ENCODE data around the gene CERS6.

CERS6 gene

GRCh38 chr2:168583710-168584521, 127.8 kb downstream of the CERS6 start:
- Histone ChIP-seq H2BK12ac (ENCODE audit: low read length) (no peak overlapping the region), H2BK120ac (ENCODE audit: low read depth, low read length) (no peak overlapping the region), H3K4me3 (ENCODE audit: low read length in 2 of 2) (no peak overlapping the region), H3K18ac (ENCODE audit: low read length) (no peak overlapping the region), H4K91ac (ENCODE audit: low read depth, low read length, poor library complexity) (no peak overlapping the region), H3K9ac (ENCODE audit: low read depth, low read length, poor library complexity) (no peak overlapping the region), H3K27ac (replicated peaks; ENCODE audit: low read length) (no peak overlapping the region), H2AFZ (ENCODE audit: low read length) (no peak overlapping the region), H2AK5ac (ENCODE audit: low read depth, low read length) (no peak overlapping the region), H3K23ac (ENCODE audit: low read depth, low read length, poor library complexity) (no peak overlapping the region), H3K79me1 (ENCODE audit: low read depth, low read length) (peaks cover 3% of the 10 kb centered on the region), H3K4ac (ENCODE audit: low read length) (no peak overlapping the region), H4K8ac (ENCODE audit: low read depth, low read length) (no peak overlapping the region), H2BK15ac (ENCODE audit: low read length) (no peak overlapping the region), H3K4me1 (ENCODE audit: control insufficient read depth in 2 of 2, insufficient read depth in 1 of 2, low read depth in 1 of 2, low read length in 2 of 2) (peaks cover 0 to 7% of the 10 kb centered on the region in 2 donors), H2BK5ac (ENCODE audit: low read length) (no peak overlapping the region), H3K14ac (ENCODE audit: low read length) (no peak overlapping the region), H3K27me3 (ENCODE audit: control insufficient read depth in 3 of 3, insufficient read depth in 3 of 3, low read depth in 1 of 3, low read length in 3 of 3) (no peaks in the 10 kb centered on the region), H3K4me2 (ENCODE audit: insufficient read depth, low read length, poor library complexity, severe bottlenecking) (no peak overlapping the region), H3K9me3 (replicated peaks in 1 of 2; ENCODE audit: control insufficient read depth in 2 of 2, insufficient read depth in 1 of 2, low read depth in 1 of 2, low read length in 2 of 2) (no peaks in the 10 kb centered on the region), H3K36me3 (replicated peaks in 1 of 2; ENCODE audit: control insufficient read depth in 2 of 2, insufficient read depth in 2 of 2, low read length in 2 of 2) (peaks cover 2 to 4% of the 10 kb centered on the region in 2 donors)
- no peak for DNase-seq (ENCODE audit: low spot score)
- WGBS, 2 donors (ENCODE audit: extremely low coverage in 2 of 2, insufficient read length in 2 of 2, insufficient replicate concordance in 1 of 2) = no CpG with 5 or more reads among the region's 5 CpGs

- no peak overlapping the region for H3K9ac ChIP-seq (ENCODE audit: low read depth, low read length, poor library complexity)
- H3K36me3 ChIP-seq (replicated peaks in 1 of 2; ENCODE audit: control insufficient read depth in 2 of 2, insufficient read depth in 2 of 2, low read length in 2 of 2) = peaks cover 0 to 4% of the 10 kb centered on the region in 2 donors
- H3K4me3 ChIP-seq (ENCODE audit: low read length in 2 of 2) = no peak overlapping the region
- DNase-seq (ENCODE audit: low spot score) = no peak
- H3K4me1 ChIP-seq (ENCODE audit: control insufficient read depth in 2 of 2, insufficient read depth in 1 of 2, low read depth in 1 of 2, low read length in 2 of 2) = peaks cover 0 to 7% of the 10 kb centered on the region in 2 donors
- H3K79me1 ChIP-seq (ENCODE audit: low read depth, low read length) = peaks cover 3% of the 10 kb centered on the region
- no peak overlapping the region for H3K18ac ChIP-seq (ENCODE audit: low read length)
- H3K14ac ChIP-seq (ENCODE audit: low read length) = no peak overlapping the region
- no peak overlapping the region for H4K8ac ChIP-seq (ENCODE audit: low read depth, low read length)
- no peak overlapping the region for H4K91ac ChIP-seq (ENCODE audit: low read depth, low read length, poor library complexity)
- no peak overlapping the region for H3K27ac ChIP-seq (replicated peaks; ENCODE audit: low read length)
- H2BK5ac ChIP-seq (ENCODE audit: low read length) = no peak overlapping the region
- no peak overlapping the region for H2BK120ac ChIP-seq (ENCODE audit: low read depth, low read length)
- H3K4me2 ChIP-seq (ENCODE audit: insufficient read depth, low read length, poor library complexity, severe bottlenecking) = no peak overlapping the region
- H2BK15ac ChIP-seq (ENCODE audit: low read length) = no peak overlapping the region
- H3K23ac ChIP-seq (ENCODE audit: low read depth, low read length, poor library complexity) = no peak overlapping the region
- H3K4ac ChIP-seq (ENCODE audit: low read length) = no peak overlapping the region
- H3K27me3 ChIP-seq (ENCODE audit: control insufficient read depth in 3 of 3, insufficient read depth in 3 of 3, low read depth in 1 of 3, low read length in 3 of 3) = no peaks in the 10 kb centered on the region
- no peak overlapping the region for H2BK12ac ChIP-seq (ENCODE audit: low read length)
- no peak overlapping the region for H2AK5ac ChIP-seq (ENCODE audit: low read depth, low read length)
- no peak overlapping the region for H2AFZ ChIP-seq (ENCODE audit: low read length)
- no peaks in the 10 kb centered on the region for H3K9me3 ChIP-seq (replicated peaks in 1 of 2; ENCODE audit: control insufficient read depth in 2 of 2, insufficient read depth in 1 of 2, low read depth in 1 of 2, low read length in 2 of 2)
These were observed 128.8 kb downstream of the CERS6 start for GRCh38 chr2:168584911-168585310.

- Histone ChIP-seq H2BK120ac (ENCODE audit: low read depth, low read length) (no peak overlapping the region), H3K14ac (ENCODE audit: low read length) (no peak overlapping the region), H2BK12ac (ENCODE audit: low read length) (no peak overlapping the region), H3K4me3 (ENCODE audit: low read length in 2 of 2) (no peak overlapping the region), H4K91ac (ENCODE audit: low read depth, low read length, poor library complexity) (no peak overlapping the region), H3K4ac (ENCODE audit: low read length) (no peak overlapping the region), H3K23ac (ENCODE audit: low read depth, low read length, poor library complexity) (no peak overlapping the region), H2BK15ac (ENCODE audit: low read length) (no peak overlapping the region), H3K4me2 (ENCODE audit: insufficient read depth, low read length, poor library complexity, severe bottlenecking) (no peak overlapping the region), H2AK5ac (ENCODE audit: low read depth, low read length) (no peak overlapping the region), H2BK5ac (ENCODE audit: low read length) (no peak overlapping the region), H2AFZ (ENCODE audit: low read length) (no peak overlapping the region), H4K8ac (ENCODE audit: low read depth, low read length) (no peak overlapping the region), H3K9ac (ENCODE audit: low read depth, low read length, poor library complexity) (no peak overlapping the region), H3K27ac (replicated peaks; ENCODE audit: low read length) (no peak overlapping the region), H3K36me3 (replicated peaks in 1 of 2; ENCODE audit: control insufficient read depth in 2 of 2, insufficient read depth in 2 of 2, low read length in 2 of 2) (peaks cover 0 to 4% of the 10 kb centered on the region in 2 donors), H3K79me1 (ENCODE audit: low read depth, low read length) (peaks cover 3% of the 10 kb centered on the region), H3K9me3 (replicated peaks in 1 of 2; ENCODE audit: control insufficient read depth in 2 of 2, insufficient read depth in 1 of 2, low read depth in 1 of 2, low read length in 2 of 2) (no peaks in the 10 kb centered on the region), H3K18ac (ENCODE audit: low read length) (no peak overlapping the region), H3K27me3 (ENCODE audit: control insufficient read depth in 3 of 3, insufficient read depth in 3 of 3, low read depth in 1 of 3, low read length in 3 of 3) (no peaks in the 10 kb centered on the region), H3K4me1 (ENCODE audit: control insufficient read depth in 2 of 2, insufficient read depth in 1 of 2, low read depth in 1 of 2, low read length in 2 of 2) (peaks cover 0 to 7% of the 10 kb centered on the region in 2 donors)
- WGBS, 2 donors (ENCODE audit: extremely low coverage in 2 of 2, insufficient read length in 2 of 2, insufficient replicate concordance in 1 of 2) = no CpG with 5 or more reads among the region's 4 CpGs
- no peak for DNase-seq (ENCODE audit: low spot score)
These were observed 129.6 kb downstream of the CERS6 start for GRCh38 chr2:168585700-168586099.

- no peak for DNase-seq (ENCODE audit: low spot score)
- Histone ChIP-seq H3K79me1 (ENCODE audit: low read depth, low read length) (peaks cover 1% of the 10 kb centered on the region), H3K4ac (ENCODE audit: low read length) (no peak overlapping the region), H3K27me3 (ENCODE audit: control insufficient read depth in 3 of 3, insufficient read depth in 3 of 3, low read depth in 1 of 3, low read length in 3 of 3) (no peaks in the 10 kb centered on the region), H2BK120ac (ENCODE audit: low read depth, low read length) (no peak overlapping the region), H3K9ac (ENCODE audit: low read depth, low read length, poor library complexity) (no peak overlapping the region), H3K18ac (ENCODE audit: low read length) (no peak overlapping the region), H2BK5ac (ENCODE audit: low read length) (no peak overlapping the region), H2AFZ (ENCODE audit: low read length) (no peak overlapping the region), H4K8ac (ENCODE audit: low read depth, low read length) (no peak overlapping the region), H3K4me2 (ENCODE audit: insufficient read depth, low read length, poor library complexity, severe bottlenecking) (no peak overlapping the region), H2BK12ac (ENCODE audit: low read length) (no peak overlapping the region), H2BK15ac (ENCODE audit: low read length) (no peak overlapping the region), H2AK5ac (ENCODE audit: low read depth, low read length) (no peak overlapping the region), H4K91ac (ENCODE audit: low read depth, low read length, poor library complexity) (no peak overlapping the region), H3K14ac (ENCODE audit: low read length) (no peak overlapping the region), H3K9me3 (replicated peaks in 1 of 2; ENCODE audit: control insufficient read depth in 2 of 2, insufficient read depth in 1 of 2, low read depth in 1 of 2, low read length in 2 of 2) (no peaks in the 10 kb centered on the region), H3K4me3 (ENCODE audit: low read length in 2 of 2) (no peak overlapping the region), H3K23ac (ENCODE audit: low read depth, low read length, poor library complexity) (no peak overlapping the region), H3K4me1 (ENCODE audit: control insufficient read depth in 2 of 2, insufficient read depth in 1 of 2, low read depth in 1 of 2, low read length in 2 of 2) (peaks cover 2 to 7% of the 10 kb centered on the region in 2 donors), H3K36me3 (replicated peaks in 1 of 2; ENCODE audit: control insufficient read depth in 2 of 2, insufficient read depth in 2 of 2, low read length in 2 of 2) (no peaks in the 10 kb centered on the region), H3K27ac (replicated peaks; ENCODE audit: low read length) (no peak overlapping the region)
- WGBS, 2 donors (ENCODE audit: extremely low coverage in 2 of 2, insufficient read length in 2 of 2, insufficient replicate concordance in 1 of 2) = no CpG with 5 or more reads among the region's 2 CpGs
These were observed 131.2 kb downstream of the CERS6 start for GRCh38 chr2:168587307-168587706.

Measured in neuronal stem cell (in vitro differentiated cells).